ENCODE results near the gene PRR35.

Gene PRR35

GRCh38 chr16:598823-599739, 38.9 kb downstream of the PRR35 start:
- DNase-seq (ENCODE audit: low spot score) = no peak
- TF ChIP-seq CTCF (IDR thresholded peaks at IDR 0.05; ENCODE audit: extremely low read depth, missing control alignments) = no peak

- no peak for DNase-seq (ENCODE audit: low spot score)
These were observed 40.6 kb downstream of the PRR35 start for GRCh38 chr16:600781-601180.

GRCh38 chr16:603933-604332, 43.7 kb downstream of the PRR35 start:
- TF ChIP-seq CTCF (IDR thresholded peaks at IDR 0.05; ENCODE audit: extremely low read depth, missing control alignments) = no peak
- no peak for DNase-seq (ENCODE audit: low spot score)

More at GRCh38 chr16:600781-601180, 40.6 kb downstream of the PRR35 start:
- TF ChIP-seq CTCF (IDR thresholded peaks at IDR 0.05; ENCODE audit: extremely low read depth, missing control alignments) = no peak

GRCh38 chr16:606656-607307, 46.6 kb downstream of the PRR35 start:
- no peak for TF ChIP-seq CTCF (IDR thresholded peaks at IDR 0.05; ENCODE audit: extremely low read depth, missing control alignments)

GRCh38 chr16:608019-608418, 47.8 kb downstream of the PRR35 start:
- no peak for TF ChIP-seq CTCF (IDR thresholded peaks at IDR 0.05; ENCODE audit: extremely low read depth, missing control alignments)
- DNase-seq (ENCODE audit: low spot score) = no peak

More at GRCh38 chr16:606656-607307, 46.6 kb downstream of the PRR35 start:
- DNase-seq (ENCODE audit: low spot score) = no peak

GRCh38 chr16:609316-609715, 49.1 kb downstream of the PRR35 start:
- DNase-seq (ENCODE audit: low spot score) = no peak
- no peak for TF ChIP-seq CTCF (IDR thresholded peaks at IDR 0.05; ENCODE audit: extremely low read depth, missing control alignments)

GRCh38 chr16:609984-610383, 49.8 kb downstream of the PRR35 start:
- TF ChIP-seq CTCF (IDR thresholded peaks at IDR 0.05; ENCODE audit: extremely low read depth, missing control alignments) = no peak
- DNase-seq (ENCODE audit: low spot score) = no peak

All from GM20000 (cell line).